GM18508 (cell line): ENCODE measurements around the gene ADGRA1.

Experiments used
- ATAC-seq: cut with Tn5 transposase; IDR thresholded peaks from one replicate; pipeline ENCODE4 v1.9.1; 2021; ENCODE audit warnings: moderate number of reproducible peaks; ENCODE audit not compliant: insufficient read depth, unreplicated experiment

The ADGRA1 gene

DNA sequence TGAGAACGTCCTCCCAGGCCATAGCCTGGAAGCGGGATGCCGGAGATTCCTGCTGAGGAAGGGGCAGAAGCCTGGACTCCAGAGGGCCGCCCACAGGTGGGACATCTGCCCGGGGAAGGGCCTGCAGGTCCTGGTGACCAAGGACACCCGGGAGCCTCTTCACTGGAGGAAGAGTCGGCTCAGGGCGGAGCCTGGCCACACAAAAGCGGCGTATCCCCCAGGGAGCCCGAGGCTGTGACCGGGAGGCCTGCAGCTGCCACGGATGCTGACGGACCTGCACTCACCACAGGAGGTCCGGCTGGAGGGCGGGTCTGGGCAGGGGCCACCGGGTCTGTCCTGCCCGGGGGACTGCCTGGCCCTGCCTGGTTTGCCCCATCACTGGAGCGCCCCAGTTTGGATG, 15.5 kb upstream of the ADGRA1 start:
- no peak for ATAC-seq

DNA sequence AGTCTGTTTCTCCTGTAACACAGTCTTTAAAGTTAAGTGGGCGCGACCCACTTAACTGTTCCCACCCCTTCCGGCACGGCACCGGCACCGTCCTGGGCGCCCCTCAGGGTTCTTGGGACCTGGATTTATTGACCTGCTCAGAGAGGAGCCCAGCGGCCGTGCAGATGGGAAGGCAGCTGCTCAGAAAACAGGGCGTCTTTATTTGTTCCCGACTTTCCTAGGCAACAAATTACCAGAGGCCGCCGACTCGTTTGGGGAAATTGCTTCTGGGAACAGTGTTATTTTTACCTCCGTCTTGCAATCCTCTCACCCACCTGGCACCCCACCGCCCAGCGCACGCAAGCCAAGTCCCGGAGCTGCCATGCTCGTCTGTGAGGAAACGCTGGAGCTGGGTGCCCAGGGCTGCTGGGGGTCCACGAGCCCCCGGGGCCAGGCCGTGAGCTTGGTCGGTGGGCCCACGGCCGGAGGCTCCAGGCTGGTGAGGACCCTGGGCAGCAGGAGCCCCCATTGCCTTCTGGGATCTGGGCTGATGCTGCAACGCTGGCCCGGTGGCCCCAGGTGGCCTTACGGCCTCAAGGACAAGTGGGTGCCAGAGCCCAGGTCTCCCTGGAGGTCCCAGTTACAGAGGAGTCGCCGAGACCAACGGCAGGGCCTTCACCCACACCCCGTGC, 14.9 kb upstream of the ADGRA1 start:
- no peak for ATAC-seq

- ATAC-seq, result no peak
Observed at GRCh38 chr10:133075346-133076137, 12.2 kb upstream of the ADGRA1 start.

- ATAC-seq, result no peak
Observed at GRCh38 chr10:133076274-133077038, 11.3 kb upstream of the ADGRA1 start.

- no peak for ATAC-seq
Observed at GRCh38 chr10:133079836-133080682, 7.7 kb upstream of the ADGRA1 start.

DNA sequence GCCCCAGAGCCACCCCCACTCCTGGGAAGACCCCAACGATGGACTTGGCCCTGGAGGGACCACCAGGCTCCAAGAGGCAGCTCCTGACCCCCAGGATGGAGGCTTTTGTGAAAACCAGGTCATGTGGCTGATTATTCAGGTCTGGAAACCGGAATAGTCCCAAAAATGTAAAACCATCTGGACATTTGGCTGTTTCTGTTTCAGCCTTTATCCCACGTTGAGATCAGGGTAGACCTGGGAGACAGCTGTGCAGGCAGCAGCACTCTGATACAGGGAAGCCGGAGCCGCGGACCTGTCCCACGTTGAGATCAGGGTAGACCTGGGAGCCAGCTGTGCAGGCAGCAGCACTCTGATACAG, 7.1 kb upstream of the ADGRA1 start:
- ATAC-seq, result no peak

GRCh38 chr10:133081636-133082035, 6.1 kb upstream of the ADGRA1 start:
- ATAC-seq, result no peak

GRCh38 chr10:133082685-133083421, 4.9 kb upstream of the ADGRA1 start:
- no peak for ATAC-seq

DNA sequence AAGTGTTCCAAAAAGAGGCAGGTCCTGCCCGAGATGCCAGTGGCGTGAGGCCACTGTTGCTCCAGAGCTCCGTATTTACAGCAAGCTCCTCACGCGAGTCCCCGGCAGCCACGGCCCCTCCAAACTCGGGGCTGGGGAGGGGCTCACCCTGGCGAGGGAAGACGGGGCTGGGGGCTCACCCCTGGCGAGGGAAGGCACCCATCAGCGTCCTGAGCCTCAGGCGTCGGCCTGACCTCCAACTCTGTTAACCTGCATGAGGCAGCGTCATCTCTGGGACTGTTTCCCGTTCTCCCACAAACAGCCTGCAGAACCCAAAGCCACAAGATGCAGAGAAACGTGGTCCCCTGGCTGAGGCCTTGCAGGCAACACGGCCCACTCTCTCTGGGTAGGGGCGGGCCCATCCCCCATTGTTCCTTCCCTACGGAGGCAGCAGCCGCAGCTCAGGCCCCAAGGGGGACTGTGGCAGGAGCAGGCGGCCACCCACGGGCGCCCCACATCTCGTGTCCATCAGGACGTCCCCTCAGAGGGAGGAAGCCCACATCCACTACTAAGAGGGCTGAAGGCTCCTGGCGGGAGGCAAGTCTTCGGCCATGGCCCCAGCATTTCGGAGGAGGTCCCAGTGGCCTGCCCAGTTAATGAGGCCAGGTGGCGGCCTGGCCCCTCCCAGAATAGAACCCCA, 4.2 kb upstream of the ADGRA1 start:
- ATAC-seq, result no peak

DNA sequence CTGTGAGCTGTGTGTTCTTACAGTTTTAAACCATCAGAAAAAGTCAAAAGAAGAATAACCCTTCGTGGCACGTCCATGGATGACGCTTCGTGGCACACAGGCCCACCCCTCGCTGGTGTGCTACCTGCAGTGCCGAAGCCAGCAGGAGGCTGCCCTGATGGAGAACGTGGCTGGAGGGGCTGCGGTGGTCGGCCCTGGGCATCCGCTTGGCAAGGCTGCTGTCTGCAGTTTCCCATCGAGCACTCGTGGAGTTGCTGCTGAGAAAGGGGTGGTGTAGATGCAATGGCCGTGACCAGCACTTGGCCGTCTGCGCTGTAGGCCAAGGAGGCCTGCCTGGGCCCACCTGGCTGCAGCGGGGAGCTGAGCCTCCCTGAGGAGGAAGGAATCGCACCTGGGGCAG, 3.2 kb upstream of the ADGRA1 start:
- ATAC-seq, result no peak

DNA sequence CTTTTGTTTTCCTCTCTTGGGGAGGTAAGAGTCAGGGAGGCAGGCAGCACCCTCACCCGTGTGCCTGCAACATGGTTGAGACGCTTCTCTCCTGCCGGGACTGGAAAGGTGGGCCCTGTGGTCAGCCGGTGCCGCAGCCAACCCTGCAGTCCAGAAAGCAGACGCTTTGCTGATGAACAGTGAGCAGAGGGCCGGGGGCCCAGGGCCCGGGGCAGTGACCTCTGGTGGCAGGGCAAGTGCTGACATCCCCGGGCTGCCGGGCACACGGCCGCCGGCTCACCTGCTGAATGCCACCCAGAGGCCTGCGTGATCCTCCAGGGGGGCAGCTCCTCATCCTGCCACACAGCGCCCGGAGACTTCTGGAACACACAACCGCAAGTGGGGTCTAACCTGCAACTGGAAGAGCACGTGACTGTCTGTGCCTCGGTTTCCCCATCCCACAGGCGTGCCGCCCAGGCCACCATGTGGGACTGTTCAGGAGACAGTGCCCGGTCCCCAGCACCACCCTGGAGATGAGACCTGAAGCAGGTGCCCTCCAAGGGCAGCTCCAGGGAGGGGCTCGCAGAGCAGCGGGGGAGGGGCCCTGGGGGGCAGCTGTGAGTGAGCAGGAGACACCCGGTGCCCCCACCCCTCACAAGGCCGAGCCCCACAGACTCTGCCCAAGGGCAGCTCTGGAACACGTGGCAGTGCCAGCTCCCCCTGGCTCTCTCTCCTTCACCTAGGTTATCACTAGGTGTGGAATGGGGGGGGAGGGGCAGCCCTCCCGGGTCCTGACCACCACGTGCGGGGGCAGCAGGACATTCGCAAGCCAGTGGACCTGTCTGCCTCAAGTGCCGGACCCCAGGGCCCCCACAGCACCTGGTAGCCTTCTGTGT, 2.2 kb upstream of the ADGRA1 start:
- ATAC-seq, result no peak

- ATAC-seq, result no peak
Observed at GRCh38 chr10:133086247-133086646, 1.5 kb upstream of the ADGRA1 start.

DNA sequence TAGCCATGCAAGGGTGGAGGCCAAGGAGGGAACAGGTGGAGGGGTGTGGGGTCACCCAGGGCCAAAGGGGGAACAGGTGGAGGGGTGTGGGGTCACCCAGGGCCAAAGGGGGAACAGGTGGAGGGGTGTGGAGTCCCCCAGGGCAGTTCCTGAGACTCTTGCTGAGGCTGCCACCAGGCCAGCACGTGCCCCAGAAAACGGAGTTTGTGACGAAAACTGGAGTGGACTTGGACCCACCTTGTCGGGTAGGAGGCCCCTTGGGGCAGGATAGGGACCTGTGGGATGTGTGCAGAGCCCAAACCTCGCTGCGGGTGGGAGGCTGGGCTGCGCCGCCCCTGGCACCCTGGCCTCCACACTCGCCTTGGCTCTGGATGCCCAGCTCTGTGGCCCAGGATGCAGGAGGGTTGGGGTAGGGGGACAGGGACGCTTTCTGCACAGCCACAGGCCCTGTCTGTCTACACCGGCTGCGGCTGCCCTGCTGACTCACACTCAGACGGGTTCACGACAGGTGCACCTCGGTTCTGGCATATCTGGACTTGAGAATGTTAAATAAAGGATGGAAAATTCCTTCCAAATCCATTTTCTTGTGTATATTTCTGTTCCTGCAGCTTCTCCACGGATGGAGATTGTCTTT, 562 bp upstream of the ADGRA1 start:
- no peak for ATAC-seq

- ATAC-seq, result no peak
Observed at GRCh38 chr10:133088179-133088955, 643 bp downstream of the ADGRA1 start.

DNA sequence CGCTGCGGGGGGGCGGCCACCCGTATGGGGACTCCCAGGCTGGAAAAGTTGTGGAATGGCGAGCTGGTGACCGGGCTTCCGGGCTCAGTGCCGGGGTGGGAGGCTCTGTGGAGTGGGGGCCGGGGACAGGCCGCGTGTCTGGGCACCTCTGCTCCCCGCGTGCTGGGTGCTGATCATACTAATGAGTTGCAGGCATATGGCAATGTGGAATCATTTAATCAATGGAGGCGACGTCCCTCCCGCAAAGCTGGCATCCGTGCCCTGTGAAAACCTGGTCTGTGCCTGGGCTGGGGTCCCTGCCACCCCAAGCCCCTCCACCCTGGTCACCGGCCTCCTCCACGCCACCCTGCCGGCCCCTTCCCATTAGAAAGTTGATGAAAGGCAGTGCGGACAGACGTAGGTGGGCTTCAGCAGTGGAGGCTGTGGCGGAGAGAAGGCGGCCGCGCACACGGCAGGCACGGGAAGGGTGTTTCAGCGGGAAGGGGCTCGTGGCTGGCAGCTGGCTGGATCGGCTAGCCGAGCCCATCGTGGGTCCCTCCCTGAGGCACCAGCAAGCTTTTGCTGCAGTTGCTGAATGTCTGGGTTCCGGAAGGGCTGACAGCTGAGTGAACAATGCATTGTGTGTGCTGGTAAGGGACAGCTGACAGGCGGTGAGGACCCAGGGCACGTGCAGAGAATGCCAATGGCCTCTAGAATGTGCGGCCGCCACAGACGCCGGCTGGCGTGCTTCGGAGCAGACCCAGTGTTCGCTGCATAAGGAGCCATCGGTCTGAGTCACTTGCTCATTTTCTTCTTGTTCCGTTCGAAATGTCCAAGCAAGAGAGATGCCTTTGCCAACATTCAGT, 1.5 kb downstream of the ADGRA1 start:
- no peak for ATAC-seq

- ATAC-seq, result no peak
Observed at GRCh38 chr10:133090101-133090500, 2.4 kb downstream of the ADGRA1 start.
